SHP77 (cell line): ENCODE measurements around the gene ALLC.

Experiments
- DNase-seq, 2 experiments: peaks; one replicate each; lab custom pipeline; 2025; lab: John Stamatoyannopoulos, UW

The ALLC gene

DNA sequence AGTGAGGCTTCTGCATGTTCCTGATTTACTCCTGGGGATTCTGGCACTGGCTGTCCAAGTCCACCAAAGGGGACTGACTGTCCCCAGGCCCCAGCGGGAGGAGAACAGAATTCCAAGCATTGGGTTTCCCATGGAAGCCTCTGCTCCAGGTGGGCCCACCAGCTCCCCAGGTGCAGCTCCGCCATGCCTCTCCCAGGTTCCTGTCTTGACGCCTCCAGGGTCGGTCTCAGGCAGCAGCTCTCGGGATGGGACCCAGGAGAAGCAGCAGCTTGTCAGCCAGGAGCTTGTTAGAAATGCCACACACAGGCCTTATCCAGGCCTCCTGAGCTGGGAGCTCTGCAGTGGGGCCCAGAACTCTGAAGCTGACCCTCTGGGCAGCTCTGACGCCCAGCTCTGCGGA, 93.3 kb downstream of the ALLC start:
- DNase-seq = no peak

GRCh38 chr2:3751806-3752205, 93.8 kb downstream of the ALLC start:
- no peak for DNase-seq
